Measurements from ENCODE around the gene ZNF547. TPM values are rescaled to one million over a fixed set of nuclear protein-coding genes. Genes with fewer than 3 reads are reported as not detected.

The ZNF547 gene
- total and polyA plus RNA-seq, 2 of the 8 experiments (the other 6 are each of a cell fraction or from before 2014, with no cell fraction given) = 1.1 to 2.1 TPM

DNA sequence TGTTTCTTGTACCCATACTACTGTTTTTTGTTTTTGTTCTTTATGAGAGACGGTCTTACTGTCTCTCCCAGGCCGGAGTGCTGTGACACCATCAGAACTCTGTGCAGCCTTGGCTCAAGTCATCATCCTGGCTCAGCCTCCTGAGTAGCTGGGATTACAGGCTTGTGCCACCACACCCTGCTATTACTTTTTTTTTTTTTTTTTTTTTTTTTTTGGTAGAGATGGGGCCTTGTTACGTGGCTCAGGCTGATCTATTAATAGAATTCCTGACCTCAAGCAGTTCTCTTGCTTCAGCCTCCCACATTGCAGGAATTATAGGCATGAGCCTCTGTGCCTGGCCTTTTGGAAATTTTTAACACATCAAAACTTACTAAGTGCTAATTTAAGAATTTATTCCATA is 15.2 kb upstream of the ZNF547 start:
- FAIRE-seq (no peak), DNase-seq (ENCODE audit: low read depth in 1 of 2, low spot score in 2 of 2) (no peak)
- Histone ChIP-seq H3K23me2 (ENCODE audit: low read depth, low read length) (peaks cover 12% of the 10 kb centered on the region; the same call in 1 of the 2 replicates), H3K27me3 (replicated peaks in 1 of 4; ENCODE audit: control insufficient read depth in 3 of 4, extremely low read depth in 1 of 4, insufficient read depth in 3 of 4, low read length in 3 of 4) (no peaks in the 10 kb centered on the region), H3K4me3 (ENCODE audit: extremely low read depth in 1 of 4, insufficient read depth in 2 of 4, low read depth in 3 of 4, low read length in 4 of 4) (no peak overlapping the region), H3K9ac (replicated peaks in 1 of 4; ENCODE audit: extremely low read depth in 1 of 4, low read depth in 3 of 4, low read length in 3 of 4) (no peak overlapping the region), H2BK120ac (replicated peaks; ENCODE audit: low read depth, low read length) (no peak overlapping the region), H3K79me1 (ENCODE audit: low read depth, low read length) (peaks cover 7% of the 10 kb centered on the region; the same call in 1 of the 2 replicates), H2BK20ac (ENCODE audit: low read length) (no peak overlapping the region), H2AK5ac (ENCODE audit: low read depth, low read length) (no peak overlapping the region), H3K9me3 (ENCODE audit: insufficient read depth in 2 of 2, low read depth in 1 of 2, low read length in 1 of 2) (no peaks in the 10 kb centered on the region), H2BK5ac (ENCODE audit: low read depth, low read length) (no peak overlapping the region), H3K27ac (ENCODE audit: low read depth, low read length) (no peak overlapping the region), H4K8ac (ENCODE audit: extremely low read depth, insufficient read depth, low read length) (no peak overlapping the region), H4K20me1 (replicated peaks in 1 of 2; ENCODE audit: control insufficient read depth in 1 of 2, insufficient read depth in 2 of 2, low read length in 2 of 2) (peaks cover 0 to 2% of the 10 kb centered on the region in 2 experiments), H3K14ac (ENCODE audit: insufficient read length) (no peak overlapping the region), H2AFZ (ENCODE audit: low read length) (no peak overlapping the region), H3K4me2 (ENCODE audit: insufficient read depth in 1 of 2, low read depth in 2 of 2, low read length in 2 of 2) (no peak overlapping the region), H4K5ac (ENCODE audit: insufficient read length, low read depth, low read length) (no peak overlapping the region), H4K91ac (replicated peaks; ENCODE audit: insufficient read length, low read length) (no peak overlapping the region), H3K18ac (ENCODE audit: extremely low read depth, low read length) (no peak overlapping the region), H3K79me2 (ENCODE audit: control insufficient read depth in 1 of 2, insufficient read depth in 2 of 2, low read length in 2 of 2) (peaks cover 6 to 21% of the 10 kb centered on the region in 2 experiments; a peak in 3 of 4 replicates), H2BK15ac (ENCODE audit: low read length) (no peak overlapping the region), H3K4me1 (replicated peaks in 1 of 4; ENCODE audit: control insufficient read depth in 3 of 4, insufficient read depth in 4 of 4, low read length in 3 of 4) (peaks cover 0 to 4% (median 4%) of the 10 kb centered on the region in 4 experiments; a peak in 5 of 7 replicates), H3K23ac (ENCODE audit: insufficient read length) (no peak overlapping the region), H2BK12ac (ENCODE audit: low read depth, low read length) (no peak overlapping the region), H3K4ac (replicated peaks; ENCODE audit: insufficient read length, low read depth, low read length) (no peak overlapping the region), H3K56ac (replicated peaks; ENCODE audit: insufficient read length, low read depth, low read length) (no peak overlapping the region), H3K36me3 (ENCODE audit: control insufficient read depth in 2 of 4, insufficient read depth in 4 of 4, low read length in 3 of 4) (peaks cover 0 to 4% (median 1%) of the 10 kb centered on the region in 4 experiments; a peak in 1 of 8 replicates)
- WGBS, 2 experiments (ENCODE audit: extremely low coverage in 1 of 2, insufficient coverage in 1 of 2, insufficient read length in 1 of 2, insufficient replicate concordance in 2 of 2, low coverage in 1 of 2, low lambda C conversion rate in 2 of 2, missing lambda C conversion rate in 1 of 2) = 79% methylated on average over 3 of the region's 3 CpGs; no CpG with 5 or more reads in 1 of the 2 experiments
- ChIA-PET CTCF (ENCODE audit: partially characterized antibody) (interaction anchor here (1.1 kb wide), 2 partner anchors 9 to 244 kb away, joined by 3 read pairs; no protein-coding TSS in a partner anchor), POLR2A (ENCODE audit: partially characterized antibody) (interaction anchor here (2.1 kb wide), 1 partner anchor 15 kb away, joined by 4 read pairs; the partner anchor contains the start of genes TRAPPC2B and ZNF547)
- TF ChIP-seq HDAC2 (IDR thresholded peaks at IDR 0.05; ENCODE audit: borderline replicate concordance in 1 of 2, low read depth in 2 of 2, low read length in 2 of 2) (no peak), TBP (IDR thresholded peaks at IDR 0.05; ENCODE audit: low read depth, low read length) (no peak), SP4 (IDR thresholded peaks at IDR 0.05; ENCODE audit: low read length) (no peak), TAF7 (optimal IDR thresholded peaks at IDR 0.05; ENCODE audit: borderline replicate concordance, low read depth, low read length) (no peak), TCF12 (IDR thresholded peaks at IDR 0.05; ENCODE audit: low read depth, low read length) (no peak), RAD21 (IDR thresholded peaks at IDR 0.05 in 1 of 2, conservative IDR thresholded peaks at IDR 0.05 in 1 of 2; ENCODE audit: low read depth in 2 of 2, low read length in 2 of 2) (no peak), BCL11A (IDR thresholded peaks at IDR 0.05; ENCODE audit: low read depth in 2 of 2, low read length in 2 of 2) (no peak), RBBP5 (IDR thresholded peaks at IDR 0.05; ENCODE audit: borderline replicate concordance, low read depth, low read length) (no peak), SP2 (IDR thresholded peaks at IDR 0.05; ENCODE audit: low read length) (no peak)

Measured in H1 (cell line).